Heart right ventricle (tissue), 16 donors: ENCODE results near the gene GRXCR1. TPM values are rescaled to one million over a fixed set of nuclear protein-coding genes. Genes with fewer than 3 reads are reported as not detected.
A peak's percentile ranks its signal among the peaks of the same experiment; 100 is the strongest.

ENCODE experiments used
- ATAC-seq, 8 donors: fragments of 200-7000 bp; cut with Tn5 transposase; one replicate each; pipeline ENCODE4 v1.9.1; 2020; ENCODE audit warnings: mild to moderate bottlenecking in 8 of 8, moderate library complexity in 8 of 8, moderate number of reproducible peaks in 1 of 8
- DNase-seq, 2 donors: peaks; one replicate each; pipeline ENCODE4 v3.0.0-alpha.2; 2020
- H3K27ac ChIP-seq, 10 donors: fragments of 200-600 bp; sonication (generic) in 2 of 10; one replicate each; pipeline versions ENCODE4 v1.5.0 to v1.8.0; 2020 to 2022; ENCODE audit warnings: mild to moderate bottlenecking in 3 of 10
- H3K27me3 ChIP-seq, 7 donors: fragments of 200-600 bp; one replicate each; pipeline ENCODE4 v1.8.0; 2021 to 2022; ENCODE audit warnings: mild to moderate bottlenecking in 2 of 7
- H3K36me3 ChIP-seq, 9 donors: fragments of 200-600 bp; sonication (generic) in 1 of 9; one replicate each; pipeline versions ENCODE4 v1.5.0 to v1.8.0; 2020 to 2022; ENCODE audit warnings: mild to moderate bottlenecking in 2 of 9
- H3K4me1 ChIP-seq, 9 donors: fragments of 200-600 bp; sonication (generic) in 1 of 9; one replicate each; pipeline versions ENCODE4 v1.5.0 to v1.8.0; 2020 to 2022; ENCODE audit warnings: mild to moderate bottlenecking in 4 of 9
- H3K4me3 ChIP-seq, 10 donors: fragments of 200-600 bp; sonication (generic) in 2 of 10; one replicate each; pipeline versions ENCODE4 v1.5.0 to v1.8.0; 2020 to 2022; ENCODE audit warnings: mild to moderate bottlenecking in 7 of 10, moderate library complexity in 2 of 10
- H3K9me3 ChIP-seq, 11 donors: fragments of 200-600 bp in 10 of 11; sonication (generic) in 2 of 11; one replicate each; pipeline versions ENCODE4 v1.5.0 to v1.8.0; 2013 to 2022; ENCODE audit warnings: mild to moderate bottlenecking in 2 of 11, control low read depth in 1 of 11, moderate library complexity in 1 of 11
- WGBS, 2 donors: extraction: QIAGEN DNeasy Blood & Tissue Kit; methylation state at CpG; one replicate each; pipeline ENCODE4 v1.1.7; 2013; ENCODE audit warnings: inconsistent platforms in 1 of 2; 5-methylcytosine and 5-hydroxymethylcytosine counted together
- intact Hi-C, 10 donors: fragments of 100-400 bp; cut with DNase I; formaldehyde crosslinking; loops; one replicate each; pipeline versions ENCODE4 v1.11.1 to v1.14.2; 2022
- polyA plus RNA-seq, 2 donors: library from polyadenylated mRNA; stranded (reverse); fragments of 200-250 nt; gene quantifications; one replicate each; pipeline ENCODE4 v1.2.3, GENCODE V29; 2013
- total RNA-seq, 10 donors: library from RNA; stranded (reverse); fragmentation: NEBNext Ultra II Directional in 3 of 10; extraction: Animal tissue kit (Norgen Biotek cat#: 25700) in 3 of 10; gene quantifications; one replicate each; pipeline versions ENCODE4 v1.2.1 to v1.2.4, GENCODE V29; 2021 to 2023
- TF ChIP-seq, protein P1 (sequence below), 9 donors: fragments of 200-600 bp; sonication (generic) in 2 of 9; IDR thresholded peaks; one replicate each; pipeline versions ENCODE4 v1.5.0 to v1.8.0; 2021 to 2022; ENCODE audit warnings: antibody characterized with exemption in 9 of 9, mild to moderate bottlenecking in 5 of 9, moderate library complexity in 1 of 9
- donor health status: Arrhythmogenic right ventricular cardiomyopathy.
- donor health status: ischemic (EF 13 %, LVEDD 7.1; RV severe dilation, severe dysfunction).
- donor health status: healthy with polysubstance abuse.
- donor health status: DM: no; HTN: yes; CAD: no.
- donor health status: DM: no; HTN: no; CAD: no.
- donor health status: ischemic (EF 25% LVEDD 6.9; RV normal size, moderate dysfunction).
- donor health status: ischemic (EF 25% LVEDD 5.7; RV mildly dilated, moderate dysfunction).
- donor health status: healthy.
- donor health status: DM: yes; HTN: yes; CAD: no.
- donor health status: Ischemic cardiomyopathy.
- donor health status: ischemic (EF 35%, LVEDD 5.7; RV mildly dilated, moderate dysfunction).
- donor health status: nonischemic (EF 11% LVEDD 7.7; RV severe dilation, severe dysfunction).
- donor health status: DM: yes; HTN: yes; CAD: no.
- donor health status: PGD.
- donor health status: ischemic (EF 29% LVEDD 5.4; RV normal size, mild dysfunction).
- donor health status: nonischemic (EF 23%, LVEDD 6.1; RV moderate dilation, normal function).

Gene GRXCR1
- total and polyA plus RNA-seq, 12 donors, result not detected

DNA sequence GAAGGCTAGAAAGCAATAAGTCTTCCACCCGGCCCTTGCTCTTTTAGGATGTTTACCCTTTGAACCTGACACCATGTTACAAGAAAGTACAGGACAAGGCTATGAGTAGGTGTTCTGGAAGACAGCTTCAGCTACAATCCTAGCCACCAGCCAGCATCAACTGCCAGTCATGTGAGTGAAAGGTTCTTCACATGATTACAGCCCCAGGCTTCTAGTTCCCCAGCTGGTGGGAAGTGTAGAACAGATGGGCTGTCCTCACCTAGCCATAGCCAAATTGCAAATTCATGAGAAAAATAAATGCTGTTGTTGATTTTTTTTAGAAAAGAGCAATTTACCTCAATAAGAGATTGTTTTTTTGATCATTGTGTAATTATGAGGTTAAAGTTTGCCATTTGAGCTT lies 60.8 kb downstream of the GRXCR1 start:
- no peaks in the 10 kb centered on the region for H3K27me3 ChIP-seq
- intact Hi-C loops, result no loop called here
- TF ChIP-seq, protein P1, sequence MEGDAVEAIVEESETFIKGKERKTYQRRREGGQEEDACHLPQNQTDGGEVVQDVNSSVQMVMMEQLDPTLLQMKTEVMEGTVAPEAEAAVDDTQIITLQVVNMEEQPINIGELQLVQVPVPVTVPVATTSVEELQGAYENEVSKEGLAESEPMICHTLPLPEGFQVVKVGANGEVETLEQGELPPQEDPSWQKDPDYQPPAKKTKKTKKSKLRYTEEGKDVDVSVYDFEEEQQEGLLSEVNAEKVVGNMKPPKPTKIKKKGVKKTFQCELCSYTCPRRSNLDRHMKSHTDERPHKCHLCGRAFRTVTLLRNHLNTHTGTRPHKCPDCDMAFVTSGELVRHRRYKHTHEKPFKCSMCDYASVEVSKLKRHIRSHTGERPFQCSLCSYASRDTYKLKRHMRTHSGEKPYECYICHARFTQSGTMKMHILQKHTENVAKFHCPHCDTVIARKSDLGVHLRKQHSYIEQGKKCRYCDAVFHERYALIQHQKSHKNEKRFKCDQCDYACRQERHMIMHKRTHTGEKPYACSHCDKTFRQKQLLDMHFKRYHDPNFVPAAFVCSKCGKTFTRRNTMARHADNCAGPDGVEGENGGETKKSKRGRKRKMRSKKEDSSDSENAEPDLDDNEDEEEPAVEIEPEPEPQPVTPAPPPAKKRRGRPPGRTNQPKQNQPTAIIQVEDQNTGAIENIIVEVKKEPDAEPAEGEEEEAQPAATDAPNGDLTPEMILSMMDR (IDR thresholded peaks at IDR 0.05), result no peak
- H3K9me3 ChIP-seq, result peaks cover 0 to 6% (median 0%) of the 10 kb centered on the region in 11 donors
- ATAC-seq (no peak), DNase-seq (no peak)
- H3K36me3 ChIP-seq, result no peaks in the 10 kb centered on the region
- H3K4me3 ChIP-seq, result no peak overlapping the region
- WGBS, 2 donors, result 62 to 70% methylated on average over 1 of the region's 1 CpG
- H3K4me1 ChIP-seq, result no peaks in the 10 kb centered on the region
- no peak overlapping the region for H3K27ac ChIP-seq

DNA sequence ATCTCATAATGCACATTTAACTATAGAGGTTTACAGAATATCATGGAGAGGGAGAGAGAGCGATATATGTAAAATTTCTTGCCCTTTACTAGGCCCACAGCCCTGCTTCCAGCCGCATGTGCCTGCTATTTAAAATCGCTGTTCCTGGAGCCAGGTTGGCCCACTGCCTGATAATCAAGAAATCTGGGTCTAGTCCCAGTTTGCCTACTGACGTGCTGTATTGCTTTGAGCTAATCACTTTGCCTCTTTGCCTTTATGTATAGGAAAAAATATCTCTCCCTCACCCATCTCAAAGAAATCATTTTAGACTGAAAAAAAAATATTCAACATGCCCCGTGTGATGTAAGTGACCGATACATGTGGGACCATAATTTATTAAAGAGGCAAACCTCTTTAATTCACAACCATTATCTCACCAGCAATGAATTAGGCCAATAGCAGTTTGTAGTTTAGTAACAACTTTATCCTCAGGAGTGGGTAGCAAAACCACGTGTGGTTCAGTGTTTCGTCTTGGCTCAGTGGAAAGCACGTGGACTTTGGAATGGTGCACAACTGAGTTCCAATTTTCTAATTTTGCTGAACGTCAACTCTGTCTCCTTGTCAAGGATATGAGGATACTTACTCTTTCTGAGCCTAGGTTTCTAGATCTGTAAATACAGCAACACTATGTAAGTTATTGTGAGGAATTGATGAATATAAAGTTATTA lies 62.6 kb downstream of the GRXCR1 start:
- peaks cover 0 to 6% (median 0%) of the 10 kb centered on the region in 11 donors for H3K9me3 ChIP-seq
- H3K4me3 ChIP-seq, result no peak overlapping the region
- 70 to 71% methylated on average over 10 of the region's 10 CpGs for WGBS, 2 donors
- DNase-seq, result peak; percentile 17 to 22
- H3K27ac ChIP-seq, result no peak overlapping the region
- peak in 5 of 8 donors; percentile 35 to 63 (median 46) for ATAC-seq
- TF ChIP-seq, protein P1 (IDR thresholded peaks at IDR 0.05), result no peak
- H3K4me1 ChIP-seq, result no peaks in the 10 kb centered on the region
- intact Hi-C loops, result no loop called here
- H3K36me3 ChIP-seq, result no peaks in the 10 kb centered on the region
- H3K27me3 ChIP-seq, result no peaks in the 10 kb centered on the region

DNA sequence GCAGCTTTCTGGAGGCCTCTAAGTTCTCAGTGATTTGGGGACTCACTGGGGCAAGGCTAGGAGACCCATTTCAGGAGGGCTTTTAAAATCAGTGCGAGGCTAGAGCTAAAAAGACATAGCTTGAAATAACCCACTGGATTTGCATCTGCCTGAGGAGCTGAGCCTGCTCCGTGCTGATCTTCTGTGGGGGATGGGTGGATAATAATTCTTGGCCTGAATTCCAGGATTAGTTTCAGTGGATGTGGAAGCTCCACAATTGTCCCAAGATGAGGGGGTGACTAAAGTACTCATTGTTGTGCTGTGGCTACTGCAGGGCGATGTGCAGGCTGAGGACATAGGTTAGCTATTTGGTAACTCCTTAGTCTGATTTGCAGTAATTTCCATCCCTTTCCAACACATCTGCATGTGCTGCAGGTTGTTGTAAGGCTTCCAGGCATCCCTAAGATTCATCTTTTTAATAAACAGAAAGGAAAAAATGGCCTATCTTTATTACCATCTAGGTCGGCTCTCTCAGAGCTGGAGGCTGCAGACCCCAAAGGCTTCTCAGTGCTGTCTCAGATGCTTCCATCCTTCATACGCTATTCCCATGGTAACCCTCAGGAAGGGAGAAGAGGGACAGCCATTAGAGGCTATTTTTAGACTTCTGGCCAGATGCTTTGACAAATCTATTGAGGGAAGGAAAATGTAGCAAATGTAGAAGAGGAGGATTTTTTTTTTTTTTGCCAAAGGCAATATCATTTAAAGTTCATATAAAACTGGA lies 63.4 kb downstream of the GRXCR1 start:
- H3K27ac ChIP-seq, result no peak overlapping the region
- H3K4me1 ChIP-seq, result no peaks in the 10 kb centered on the region
- no peak for DNase-seq
- H3K27me3 ChIP-seq, result no peaks in the 10 kb centered on the region
- ATAC-seq, result no peak
- 60 to 61% methylated on average over 5 of the region's 5 CpGs for WGBS, 2 donors
- TF ChIP-seq, protein P1 (IDR thresholded peaks at IDR 0.05), result no peak
- H3K9me3 ChIP-seq, result peaks cover 0 to 6% (median 0%) of the 10 kb centered on the region in 11 donors
- H3K36me3 ChIP-seq, result no peaks in the 10 kb centered on the region
- H3K4me3 ChIP-seq, result no peak overlapping the region
- intact Hi-C loops, result no loop called here

DNA sequence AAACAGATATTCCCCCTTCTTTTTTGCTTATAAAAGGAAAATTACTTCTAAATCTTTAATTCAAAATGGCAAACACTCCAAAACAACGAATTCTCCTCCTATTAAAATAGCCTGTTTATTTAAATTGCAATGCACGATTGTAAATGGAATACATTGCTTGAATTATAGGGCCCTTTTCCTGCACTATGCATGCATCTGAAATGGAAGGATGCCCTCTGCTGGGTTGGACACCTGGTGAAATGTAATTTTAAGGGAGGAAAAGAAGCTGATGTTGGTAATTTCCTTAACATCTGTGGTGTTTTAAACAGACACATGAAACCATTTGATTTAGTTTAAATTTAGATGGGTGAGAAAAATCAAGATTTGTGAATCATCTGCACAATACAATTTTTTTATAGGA lies 72.8 kb downstream of the GRXCR1 start:
- no peaks in the 10 kb centered on the region for H3K4me1 ChIP-seq
- no peaks in the 10 kb centered on the region for H3K27me3 ChIP-seq
- ATAC-seq, result no peak
- no peak overlapping the region for H3K4me3 ChIP-seq
- no peak overlapping the region for H3K27ac ChIP-seq
- TF ChIP-seq, protein P1 (IDR thresholded peaks at IDR 0.05), result peak in 3 of 9 donors; percentile 14 to 34 (median 26)
- H3K36me3 ChIP-seq, result no peaks in the 10 kb centered on the region
- intact Hi-C loops, result no loop called here
- 24 to 26% methylated on average over 2 of the region's 2 CpGs for WGBS, 2 donors
- DNase-seq, result no peak
- H3K9me3 ChIP-seq, result peaks cover 0 to under 1% (median 0%) of the 10 kb centered on the region in 11 donors
